Duodenal mucosa (tissue), 2 donors: ENCODE results near the gene CAMTA1.

ENCODE experiments used
- H3K27ac ChIP-seq: one replicate; pipeline ENCODE4 v1.7.0; 2013; ENCODE audit warnings: low read depth, low read length
- H3K27me3 ChIP-seq, 2 donors: one replicate each; pipeline ENCODE4 v1.7.0; 2013; ENCODE audit warnings: low read length in 2 of 2, control low read depth in 1 of 2; ENCODE audit not compliant: insufficient read depth in 2 of 2, control insufficient read depth in 1 of 2
- H3K36me3 ChIP-seq, 2 donors: one replicate each; pipeline ENCODE4 v1.7.0; 2013; ENCODE audit warnings: low read length in 2 of 2, control low read depth in 1 of 2; ENCODE audit not compliant: insufficient read depth in 2 of 2, control insufficient read depth in 1 of 2
- H3K4me1 ChIP-seq, 2 donors: one replicate each; pipeline ENCODE4 v1.7.0; 2013; ENCODE audit warnings: low read length in 2 of 2, control low read depth in 1 of 2; ENCODE audit not compliant: insufficient read depth in 2 of 2, control insufficient read depth in 1 of 2
- H3K4me3 ChIP-seq, 2 donors: one replicate each; pipeline ENCODE4 v1.7.0; 2013; ENCODE audit warnings: low read length in 2 of 2, low read depth in 1 of 2
- H3K9ac ChIP-seq, 2 donors: one replicate each; pipeline ENCODE4 v1.7.0; 2013; ENCODE audit warnings: low read length in 2 of 2, low read depth in 1 of 2
- H3K9me3 ChIP-seq, 2 donors: one replicate each; pipeline ENCODE4 v1.7.0; 2013; ENCODE audit warnings: low read length in 2 of 2, control low read depth in 1 of 2; ENCODE audit not compliant: control insufficient read depth in 1 of 2

The CAMTA1 gene

DNA sequence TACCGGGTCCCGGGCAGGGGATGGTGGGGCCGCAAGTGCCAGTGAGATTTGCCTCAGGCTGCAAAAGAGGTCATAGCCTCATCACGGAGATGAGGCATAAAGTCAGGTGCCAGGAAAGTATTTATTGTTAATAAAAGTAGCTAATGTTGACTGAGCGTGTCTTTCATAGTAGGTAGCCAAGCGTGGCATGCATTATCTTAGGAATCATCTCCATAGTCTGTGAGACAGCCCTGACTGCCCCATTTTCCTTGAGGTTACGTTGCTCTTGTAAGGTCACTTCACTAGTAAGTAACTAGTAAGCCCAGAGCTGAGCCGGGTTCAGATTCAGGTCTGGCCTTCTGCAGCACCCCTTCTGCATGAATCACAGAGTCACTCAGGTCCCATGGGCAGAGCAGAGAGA is 174.2 kb downstream of the CAMTA1 start:
- Histone ChIP-seq H3K9me3 (no peaks in the 10 kb centered on the region), H3K4me3 (no peak overlapping the region), H3K4me1 (peaks cover 11 to 19% of the 10 kb centered on the region in 2 donors), H3K36me3 (no peaks in the 10 kb centered on the region), H3K9ac (no peak overlapping the region), H3K27me3 (peaks cover 0 to 7% of the 10 kb centered on the region in 2 donors), H3K27ac (no peak overlapping the region)

- peaks cover 15 to 25% of the 10 kb centered on the region in 2 donors for H3K4me1 ChIP-seq
- H3K36me3 ChIP-seq: no peaks in the 10 kb centered on the region
- H3K9me3 ChIP-seq: no peaks in the 10 kb centered on the region
- H3K27me3 ChIP-seq: peaks cover 0 to 11% of the 10 kb centered on the region in 2 donors
- no peak overlapping the region for H3K27ac ChIP-seq
- H3K9ac ChIP-seq: peak overlapping the region in 1 of 2 donors; percentile 18
- peak overlapping the region in 1 of 2 donors; percentile 22 for H3K4me3 ChIP-seq
These were observed 175.1 kb downstream of the CAMTA1 start for GRCh38 chr1:6960291-6960811.

DNA sequence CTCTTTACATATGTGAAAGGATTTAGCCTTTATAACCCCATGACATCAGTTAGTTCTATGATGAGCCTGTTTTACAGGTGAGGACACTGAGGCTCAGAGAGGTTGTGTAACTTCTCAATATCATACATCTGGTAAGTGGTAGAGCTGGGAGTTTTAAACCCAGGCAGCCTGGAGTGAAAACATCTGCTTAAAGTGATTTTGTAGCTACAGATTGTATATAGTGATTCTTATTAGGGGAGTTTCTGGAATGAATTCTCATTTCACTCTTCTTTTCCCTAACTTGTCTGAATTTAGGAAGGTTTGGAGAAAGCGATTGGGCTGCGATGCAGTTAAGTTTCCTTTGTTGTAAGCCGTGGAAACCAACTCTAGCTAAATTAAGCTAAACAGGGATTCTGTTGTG is 175.6 kb downstream of the CAMTA1 start:
- Histone ChIP-seq H3K9ac (peak overlapping the region in 1 of 2 donors; percentile 18), H3K27me3 (peaks cover 0 to 11% of the 10 kb centered on the region in 2 donors), H3K9me3 (no peaks in the 10 kb centered on the region), H3K27ac (no peak overlapping the region), H3K36me3 (no peaks in the 10 kb centered on the region), H3K4me1 (peaks cover 12 to 24% of the 10 kb centered on the region in 2 donors), H3K4me3 (no peak overlapping the region)

DNA sequence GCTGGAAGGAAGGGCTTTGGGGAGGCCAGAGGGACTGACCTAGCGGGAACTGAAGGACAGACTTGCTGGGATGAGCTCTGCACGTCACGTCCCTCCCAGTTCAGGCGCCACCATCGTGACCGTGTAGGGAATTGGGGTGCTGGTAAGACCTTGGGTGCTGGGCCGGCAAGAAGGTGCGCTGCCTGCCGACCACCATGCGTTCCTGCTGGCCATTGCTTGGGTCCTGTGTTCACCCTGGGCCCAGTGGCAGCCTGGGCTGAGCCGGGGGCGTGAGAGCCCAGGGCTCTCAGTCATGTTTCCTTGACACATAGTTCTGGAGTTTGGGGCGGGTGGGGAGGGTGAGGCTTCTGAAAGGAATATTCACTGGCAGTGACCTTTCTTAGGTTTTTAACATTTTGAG is 176.0 kb downstream of the CAMTA1 start:
- H3K9me3 ChIP-seq: no peaks in the 10 kb centered on the region
- H3K36me3 ChIP-seq: no peaks in the 10 kb centered on the region
- H3K27me3 ChIP-seq: peaks cover 0 to 11% of the 10 kb centered on the region in 2 donors
- H3K4me3 ChIP-seq: no peak overlapping the region
- no peak overlapping the region for H3K27ac ChIP-seq
- H3K9ac ChIP-seq: no peak overlapping the region
- H3K4me1 ChIP-seq: peaks cover 7 to 20% of the 10 kb centered on the region in 2 donors

GRCh38 chr1:6961905-6962477 is 176.7 kb downstream of the CAMTA1 start:
- Histone ChIP-seq H3K9me3 (no peaks in the 10 kb centered on the region), H3K27me3 (peaks cover 0 to 11% of the 10 kb centered on the region in 2 donors), H3K4me1 (peaks cover 7 to 19% of the 10 kb centered on the region in 2 donors), H3K36me3 (no peaks in the 10 kb centered on the region), H3K27ac (no peak overlapping the region), H3K9ac (no peak overlapping the region), H3K4me3 (no peak overlapping the region)

DNA sequence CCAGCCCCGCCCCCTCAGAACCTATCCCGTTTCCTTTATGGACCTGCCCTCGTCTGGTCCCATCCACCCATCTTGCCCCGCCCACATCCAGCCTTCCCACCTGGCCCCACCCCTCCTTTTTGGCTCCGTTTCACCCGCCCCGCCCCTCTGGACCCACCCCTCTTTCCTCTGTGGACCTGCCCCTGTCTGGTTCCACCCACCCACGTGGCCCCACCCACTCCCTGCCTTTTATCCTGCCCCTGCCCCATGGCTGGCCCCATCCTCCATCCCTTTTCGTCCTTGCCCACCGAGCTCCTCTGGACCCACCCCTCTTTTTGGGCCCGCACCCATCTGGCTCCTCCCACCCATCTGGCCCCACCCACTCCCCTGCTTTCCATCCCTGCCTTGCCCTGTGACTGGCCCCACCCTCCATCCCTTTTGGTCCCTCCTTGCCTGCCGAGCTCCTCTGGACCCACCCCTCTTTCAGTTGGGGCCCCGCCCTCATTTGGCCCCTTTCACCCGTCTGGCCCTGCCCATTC is 177.3 kb downstream of the CAMTA1 start:
- Histone ChIP-seq H3K9ac (no peak overlapping the region), H3K4me1 (peaks cover 7 to 19% of the 10 kb centered on the region in 2 donors), H3K27ac (no peak overlapping the region), H3K9me3 (no peaks in the 10 kb centered on the region), H3K27me3 (peaks cover 0 to 11% of the 10 kb centered on the region in 2 donors), H3K36me3 (no peaks in the 10 kb centered on the region), H3K4me3 (no peak overlapping the region)

DNA sequence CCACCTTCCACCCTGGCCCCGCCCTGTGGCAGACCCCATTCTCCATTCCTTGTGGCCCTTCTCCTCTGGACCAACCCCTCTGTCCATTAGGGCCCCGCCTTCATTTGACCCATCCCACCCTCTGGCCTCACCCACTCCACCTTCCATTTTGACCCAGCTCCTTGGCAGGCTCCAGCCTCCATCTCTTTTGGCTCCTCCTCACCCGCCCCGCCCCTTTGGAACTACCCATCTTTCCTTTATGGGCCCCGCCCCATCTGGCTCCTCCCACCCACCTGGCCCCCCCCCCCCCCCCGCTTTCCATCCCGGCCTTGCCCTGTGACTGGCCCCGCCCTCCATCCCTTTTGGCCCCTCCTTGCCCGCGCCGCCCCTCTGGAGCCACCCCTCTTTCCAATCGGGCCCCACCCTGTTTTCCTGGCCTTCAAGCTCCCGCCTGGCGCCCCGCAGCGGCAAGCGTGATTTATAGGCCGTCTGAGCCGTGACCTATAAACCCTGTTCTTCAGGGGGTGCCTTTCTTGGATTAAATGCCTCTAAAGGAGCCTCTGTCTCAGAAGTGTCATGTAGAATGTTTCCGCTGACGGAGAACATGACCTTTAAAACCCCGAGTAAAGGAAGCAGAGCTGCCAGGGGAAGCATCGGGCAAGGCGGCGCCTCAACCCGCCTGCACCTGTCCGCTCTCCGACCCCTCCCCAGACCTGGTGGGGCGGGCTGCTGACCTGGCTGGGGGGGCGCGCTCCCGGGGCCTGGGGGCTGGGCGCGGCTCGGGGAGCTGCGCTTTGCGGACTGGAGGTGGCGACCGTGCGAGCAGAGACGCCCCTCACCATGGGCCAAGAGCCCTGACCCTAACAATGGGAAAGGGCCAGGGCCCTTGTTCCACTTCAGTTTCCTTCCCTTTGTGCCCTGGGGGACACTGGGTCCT is 178.0 kb downstream of the CAMTA1 start:
- peak overlapping the region in 1 of 2 donors; percentile 55 for H3K4me3 ChIP-seq
- no peaks in the 10 kb centered on the region for H3K9me3 ChIP-seq
- H3K27me3 ChIP-seq: peaks cover 4 to 11% of the 10 kb centered on the region in 2 donors
- H3K4me1 ChIP-seq: peaks cover 7 to 19% of the 10 kb centered on the region in 2 donors
- no peak overlapping the region for H3K9ac ChIP-seq
- no peak overlapping the region for H3K27ac ChIP-seq
- H3K36me3 ChIP-seq: no peaks in the 10 kb centered on the region

GRCh38 chr1:6963912-6964307 is 178.7 kb downstream of the CAMTA1 start:
- no peak overlapping the region for H3K27ac ChIP-seq
- no peaks in the 10 kb centered on the region for H3K9me3 ChIP-seq
- no peaks in the 10 kb centered on the region for H3K36me3 ChIP-seq
- H3K4me3 ChIP-seq: peak overlapping the region in 1 of 2 donors; percentile 55
- no peak overlapping the region for H3K9ac ChIP-seq
- peaks cover 7 to 19% of the 10 kb centered on the region in 2 donors for H3K4me1 ChIP-seq
- H3K27me3 ChIP-seq: peaks cover 5 to 11% of the 10 kb centered on the region in 2 donors

DNA sequence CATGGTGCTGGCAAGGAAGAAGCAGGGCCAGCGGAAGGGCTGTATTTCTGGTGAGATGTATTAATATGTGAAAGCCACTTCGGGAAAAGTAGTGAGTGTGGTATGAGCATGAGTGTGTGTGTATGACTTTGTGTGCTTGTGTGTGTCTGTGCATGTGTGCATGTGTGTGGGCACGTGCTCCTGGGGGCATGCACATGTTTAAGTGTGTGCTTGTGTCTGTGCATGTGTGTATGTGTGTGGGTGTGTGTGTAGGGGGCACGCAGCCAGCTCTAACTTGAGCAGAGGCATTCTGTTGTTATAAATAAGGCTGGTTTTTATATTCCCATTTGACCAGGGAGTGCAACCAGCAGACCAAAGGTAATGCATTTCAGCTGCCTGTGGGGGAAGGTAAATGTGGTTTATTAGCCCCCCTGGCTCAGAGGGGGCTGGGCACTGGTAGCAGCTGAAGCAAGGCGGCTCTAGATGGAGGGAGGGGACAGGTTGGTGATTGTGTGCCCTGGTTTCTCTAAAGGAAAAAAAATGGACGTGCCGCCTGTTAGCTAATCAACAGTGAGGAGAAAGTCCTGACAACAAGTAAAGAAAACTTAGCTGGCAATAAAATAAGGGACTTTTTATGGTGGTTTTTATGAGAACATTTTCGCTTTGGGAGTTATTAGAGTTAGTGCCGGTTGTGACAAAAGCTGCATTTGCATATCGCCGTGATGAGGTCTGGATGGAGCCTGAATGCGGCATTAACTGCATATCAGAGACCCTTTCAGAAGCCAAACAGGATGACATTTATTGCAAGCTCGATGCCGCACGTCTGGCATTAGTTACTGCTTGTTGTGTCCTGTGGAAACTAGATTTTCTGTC is 180.1 kb downstream of the CAMTA1 start:
- Histone ChIP-seq H3K4me1 (peaks cover 7 to 14% of the 10 kb centered on the region in 2 donors), H3K27me3 (peaks cover 5 to 11% of the 10 kb centered on the region in 2 donors), H3K27ac (no peak overlapping the region), H3K36me3 (no peaks in the 10 kb centered on the region), H3K9me3 (no peaks in the 10 kb centered on the region), H3K4me3 (no peak overlapping the region), H3K9ac (no peak overlapping the region)
